IMR-90 (cell line): Measurements from ENCODE around the gene TBC1D22B. TPM values are rescaled to one million over a fixed set of nuclear protein-coding genes. Genes with fewer than 3 reads are reported as not detected.

Source experiments
- ATAC-seq: fragments of 200-7000 bp; cut with Tn5 transposase; 2 replicates; pipeline ENCODE4 v1.9.1; 2020; ENCODE audit warnings: low read depth, mild to moderate bottlenecking, moderate library complexity
- BruUV-seq: library from RNA; stranded (reverse); fragments of 400-500 nt; replicated peaks from 2 replicates; lab custom pipeline; 2021; lab: Mats Ljungman, UMichigan
- CTCF ChIA-PET: fragments of 300-600 bp; formaldehyde crosslinking; extraction: SDS; loops from one replicate; lab custom pipeline; 2021; ENCODE audit warnings: antibody characterized with exemption; lab: Yijun Ruan, JAX
- POLR2A ChIA-PET: fragments of 300-600 bp; sonication (Branson Sonifier 250); formaldehyde crosslinking; loops from one replicate; lab custom pipeline; 2022; ENCODE audit warnings: antibody characterized with exemption; ENCODE audit not compliant: unreplicated experiment; lab: Charles Lee
- DNase-seq: peaks from one replicate; pipeline ENCODE4 v3.0.0; 2013
- H2AFZ ChIP-seq: replicated peaks from 2 replicates; pipeline ENCODE3; 2013; ENCODE audit warnings: low read length, mild to moderate bottlenecking; ENCODE audit not compliant: poor library complexity
- H2AK5ac ChIP-seq: 2 replicates; pipeline ENCODE4 v1.6.1; 2013; ENCODE audit warnings: low read depth, low read length, inconsistent platforms
- H2AK9ac ChIP-seq: replicated peaks from 2 replicates; pipeline ENCODE3; 2013; ENCODE audit warnings: mild to moderate bottlenecking, low read depth, low read length, moderate library complexity; ENCODE audit not compliant: poor library complexity
- H2BK120ac ChIP-seq: 2 replicates; pipeline ENCODE4 v1.6.1; 2013; ENCODE audit warnings: low read depth, low read length, inconsistent platforms
- H2BK15ac ChIP-seq: 3 replicates; pipeline ENCODE4 v1.6.1; 2013; ENCODE audit warnings: low read depth, low read length, inconsistent platforms
- H2BK20ac ChIP-seq: 2 replicates; pipeline ENCODE4 v1.6.1; 2013; ENCODE audit warnings: low read depth, mild to moderate bottlenecking, inconsistent platforms, low read length, moderate library complexity
- H2BK5ac ChIP-seq: 2 replicates; pipeline ENCODE4 v1.6.1; 2013; ENCODE audit warnings: mild to moderate bottlenecking, low read depth, low read length, inconsistent platforms; ENCODE audit not compliant: poor library complexity, severe bottlenecking
- H3K14ac ChIP-seq: replicated peaks from 2 replicates; pipeline ENCODE4 v1.6.1; 2013; ENCODE audit warnings: low read depth, low read length, inconsistent platforms
- H3K18ac ChIP-seq: 2 replicates; pipeline ENCODE4 v1.6.1; 2013; ENCODE audit warnings: low read depth, low read length, control low read depth
- H3K23ac ChIP-seq: 2 replicates; pipeline ENCODE4 v1.6.1; 2013; ENCODE audit warnings: low read depth, low read length, inconsistent platforms
- H3K27ac ChIP-seq: 2 replicates; pipeline ENCODE4 v1.5.1; 2013; ENCODE audit warnings: mild to moderate bottlenecking, control low read depth, low read length; ENCODE audit not compliant: insufficient read depth
- H3K27me3 ChIP-seq: 2 replicates; pipeline ENCODE4 v1.6.1; 2013; ENCODE audit warnings: low read length; ENCODE audit not compliant: control insufficient read depth, insufficient read depth
- H3K36me3 ChIP-seq: 2 replicates; pipeline ENCODE4 v1.6.1; 2013; ENCODE audit warnings: low read length, mixed read lengths; ENCODE audit not compliant: control insufficient read depth, insufficient read depth
- H3K4ac ChIP-seq: 2 replicates; pipeline ENCODE4 v1.6.1; 2013; ENCODE audit warnings: low read depth, low read length, inconsistent platforms
- H3K4me1 ChIP-seq: 2 replicates; pipeline ENCODE4 v1.6.1; 2013; ENCODE audit warnings: low read length, mixed read lengths; ENCODE audit not compliant: control insufficient read depth, insufficient read depth
- H3K4me2 ChIP-seq: 2 replicates; pipeline ENCODE4 v1.6.1; 2013; ENCODE audit warnings: low read depth, mild to moderate bottlenecking, control low read depth, low read length, moderate library complexity
- H3K4me3 ChIP-seq: 2 replicates; pipeline ENCODE4 v1.5.1; 2013; ENCODE audit warnings: low read depth, mild to moderate bottlenecking, control low read depth, low read length, moderate library complexity; ENCODE audit not compliant: insufficient read depth
- H3K56ac ChIP-seq: 2 replicates; pipeline ENCODE4 v1.6.1; 2013; ENCODE audit warnings: low read length, inconsistent platforms; ENCODE audit not compliant: insufficient read depth; ENCODE audit errors: extremely low read depth
- H3K79me1 ChIP-seq, 2 experiments: 2 replicates each; pipeline ENCODE4 v1.6.1; 2013; ENCODE audit warnings: low read length in 2 of 2, inconsistent platforms in 1 of 2, low read depth in 1 of 2
- H3K9ac ChIP-seq: 2 replicates; pipeline ENCODE4 v1.6.1; 2013; ENCODE audit warnings: low read depth, low read length, control low read depth
- H3K9me1 ChIP-seq: 2 replicates; pipeline ENCODE4 v1.6.1; 2013; ENCODE audit warnings: low read length, inconsistent platforms; ENCODE audit not compliant: insufficient read depth
- H3K9me3 ChIP-seq: 2 replicates; pipeline ENCODE4 v1.6.1; 2013; ENCODE audit warnings: low read length; ENCODE audit not compliant: control insufficient read depth, insufficient read depth
- H4K20me1 ChIP-seq: 2 replicates; pipeline ENCODE4 v1.6.1; 2013; ENCODE audit warnings: low read length, inconsistent platforms; ENCODE audit not compliant: insufficient read depth
- H4K5ac ChIP-seq: 2 replicates; pipeline ENCODE4 v1.6.1; 2013; ENCODE audit warnings: mild to moderate bottlenecking, low read depth, low read length, control low read depth
- H4K8ac ChIP-seq, 2 experiments: 2 replicates each; pipeline ENCODE4 v1.6.1; 2013; ENCODE audit warnings: low read depth in 2 of 2, low read length in 2 of 2, control low read depth in 1 of 2, inconsistent platforms in 1 of 2
- H4K91ac ChIP-seq: 2 replicates; pipeline ENCODE4 v1.6.1; 2013; ENCODE audit warnings: low read depth, low read length, inconsistent platforms; ENCODE audit not compliant: insufficient read depth
- BHLHE40 ChIP-seq: fragments of 150-350 bp; IDR thresholded peaks from 2 replicates; pipeline ENCODE4 v1.6.1; 2016; ENCODE audit warnings: mild to moderate bottlenecking, low read depth, low read length
- CHD1 ChIP-seq: IDR thresholded peaks from 2 replicates; pipeline ENCODE4 v1.6.1; 2012; ENCODE audit warnings: low read depth, low read length, improper control_type of control experiment
- CTCF ChIP-seq: conservative IDR thresholded peaks from 2 replicates; pipeline ENCODE4 v1.5.1; 2012; ENCODE audit warnings: mild to moderate bottlenecking, low read depth, low read length, improper control_type of control experiment
- FOS ChIP-seq: fragments of 150-350 bp; IDR thresholded peaks from 2 replicates; pipeline ENCODE4 v1.6.1; 2016; ENCODE audit warnings: low read depth, low read length
- MAFK ChIP-seq: IDR thresholded peaks from 2 replicates; pipeline ENCODE4 v1.6.1; 2012; ENCODE audit warnings: low read depth, low read length, improper control_type of control experiment
- MAZ ChIP-seq: IDR thresholded peaks from 2 replicates; pipeline ENCODE4 v1.6.1; 2012; ENCODE audit warnings: low read depth, mild to moderate bottlenecking, low read length, improper control_type of control experiment, moderate library complexity, borderline replicate concordance
- MXI1 ChIP-seq: IDR thresholded peaks from 2 replicates; pipeline ENCODE4 v1.6.1; 2012; ENCODE audit warnings: low read depth, mild to moderate bottlenecking, low read length, moderate library complexity, borderline replicate concordance
- POLR2A ChIP-seq: IDR thresholded peaks from 2 replicates; pipeline ENCODE4 v1.6.1; 2012; ENCODE audit warnings: mild to moderate bottlenecking, low read depth, low read length
- RAD21 ChIP-seq: IDR thresholded peaks from 2 replicates; pipeline ENCODE4 v1.6.1; 2012; ENCODE audit warnings: low read length, improper control_type of control experiment
- RCOR1 ChIP-seq: IDR thresholded peaks from 2 replicates; pipeline ENCODE4 v1.6.1; 2012; ENCODE audit warnings: mild to moderate bottlenecking, low read length, improper control_type of control experiment; ENCODE audit not compliant: insufficient replicate concordance
- RFX5 ChIP-seq: IDR thresholded peaks from 2 replicates; pipeline ENCODE4 v1.8.0; 2012; ENCODE audit warnings: low read depth, mild to moderate bottlenecking, low read length, moderate library complexity
- SMC3 ChIP-seq: fragments of 150-350 bp; IDR thresholded peaks from 2 replicates; pipeline ENCODE4 v1.6.1; 2016; ENCODE audit warnings: low read depth, mild to moderate bottlenecking, antibody characterized with exemption, low read length, moderate library complexity
- WGBS, 2 experiments: methylation state at CpG; one replicate each; pipeline versions ENCODE4 v1.1.5 to v1.1.7; 2013; ENCODE audit warnings: missing lambda C conversion rate in 2 of 2; ENCODE audit not compliant: insufficient read length in 1 of 2; ENCODE audit errors: extremely low coverage in 2 of 2; 5-methylcytosine and 5-hydroxymethylcytosine counted together
- dilution Hi-C: fragments of 300-500 bp; cut with HindIII; formaldehyde crosslinking; loops from one replicate; pipeline ENCODE4 v1.14.3; 2018; ENCODE audit warnings: low sequenced_read_pairs; ENCODE audit not compliant: unreplicated experiment
- in situ Hi-C: fragments of 300-500 bp; cut with MboI; formaldehyde crosslinking; loops from 3 replicates; pipeline ENCODE4 v1.14.3; 2019; ENCODE audit warnings: low sequenced_read_pairs, inconsistent platforms, mixed read lengths
- intact Hi-C: fragments of 100-400 bp; cut with micrococcal nuclease; formaldehyde crosslinking; loops from 2 replicates; pipeline ENCODE4 v1.10.0; 2022
- polyA plus RNA-seq, 3 experiments: library from polyadenylated mRNA; depleted of rRNA; stranded (reverse); fragments of >200 nt; gene quantifications; 2 replicates each; pipeline ENCODE4 v1.2.3, GENCODE V29; 2012; ENCODE audit warnings: low replicate concordance in 1 of 3
- total RNA-seq: library from RNA; depleted of rRNA; stranded (reverse); fragments of >200 nt; gene quantifications from 2 replicates; pipeline ENCODE4 v1.2.3, GENCODE V29; 2012
- TF ChIP-seq, protein P1 (sequence below): fragments of 150-350 bp; IDR thresholded peaks from 2 replicates; pipeline ENCODE4 v1.6.1; 2017; ENCODE audit warnings: mild to moderate bottlenecking, antibody characterized with exemption, low read length, low read depth
- TF ChIP-seq, protein P2 (sequence below): fragments of 150-350 bp; IDR thresholded peaks from 2 replicates; pipeline ENCODE4 v1.6.1; 2016; ENCODE audit warnings: low read depth, mild to moderate bottlenecking, low read length, moderate library complexity, borderline replicate concordance

TBC1D22B gene
- total and polyA plus RNA-seq, 2 of the 4 experiments (the other 2 are of a cell fraction) = 6.6 to 7.5 TPM

DNA sequence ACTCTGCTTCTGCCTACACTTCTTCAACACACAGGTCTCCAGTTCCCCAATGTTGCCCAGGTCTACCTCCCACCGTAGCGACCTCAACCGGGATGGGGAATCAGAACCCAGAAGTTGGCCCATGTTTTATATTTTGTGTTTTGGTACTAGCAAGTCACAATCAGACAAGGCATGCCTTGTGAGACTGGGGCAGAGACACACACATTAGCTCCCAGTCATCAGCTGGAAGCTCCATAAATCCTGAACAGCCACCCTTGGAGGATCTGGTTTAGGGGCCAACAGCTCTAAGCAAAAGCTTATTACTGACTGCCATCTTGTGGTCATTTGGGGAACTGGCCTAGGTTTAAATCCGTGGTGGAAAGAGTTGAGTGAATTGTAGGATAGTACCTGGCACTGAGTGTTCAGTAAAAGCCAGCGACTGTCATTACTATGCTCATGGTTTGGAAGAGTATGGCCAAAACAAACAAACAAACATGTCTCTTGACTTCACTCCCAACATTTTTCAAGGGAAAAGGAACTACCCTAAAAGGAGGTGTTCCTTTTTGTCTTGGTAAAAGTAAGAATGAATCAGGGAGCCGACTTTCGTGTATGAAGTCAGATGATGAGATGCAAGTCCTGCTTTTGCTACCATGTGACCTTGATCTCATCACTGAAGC, 47.1 kb upstream of the TBC1D22B start:
- Histone ChIP-seq H3K56ac (no peak overlapping the region), H4K20me1 (0 out of 2 replicates have a peak, but pooled peaks cover 4% of the 10 kb centered on the region), H4K5ac (no peak overlapping the region), H3K4ac (peak overlapping the region; percentile 72), H3K9me3 (no peaks in the 10 kb centered on the region), H2AFZ (peak overlapping the region; percentile 56), H3K14ac (no peak overlapping the region), H2AK9ac (peak overlapping the region; percentile 15), H2BK5ac (no peak overlapping the region), H2BK20ac (peak overlapping the region; percentile 85), H3K18ac (no peak overlapping the region), H3K4me1 (no peaks in the 10 kb centered on the region), H2AK5ac (peak overlapping the region; percentile 69; the same call in 1 of the 2 replicates), H3K4me3 (no peak overlapping the region), H3K27me3 (no peaks in the 10 kb centered on the region), H3K27ac (no peak overlapping the region), H4K91ac (0 out of 2 replicates have a peak overlapping the region, but pooled peaks have one; percentile 7), H3K4me2 (no peak overlapping the region), H3K9me1 (no peaks in the 10 kb centered on the region), H2BK15ac (peak overlapping the region; percentile 17; the same call in 1 of the 3 replicates), H2BK120ac (peak overlapping the region; percentile 22; the same call in 1 of the 2 replicates), H4K8ac (peak overlapping the region in 1 of 2 experiments; percentile 60; a peak in 1 of 4 replicates), H3K9ac (no peak overlapping the region), H3K79me1 (no peaks in the 10 kb centered on the region), H3K36me3 (no peaks in the 10 kb centered on the region), H3K23ac (no peak overlapping the region)
- in situ Hi-C loops (loop anchor here (5.0 to 10.0 kb wide), 3 partner anchors 188 to 443 kb away; partner anchors contain the start of gene C6orf89), dilution Hi-C loops (no loop called here), intact Hi-C loops (loop anchor here (1.0 to 5.0 kb wide), 6 partner anchors 38 to 443 kb away; partner anchors contain the start of gene C6orf89)
- ChIA-PET POLR2A (interaction anchor here (0.6 kb wide), 1 partner anchor 189 kb away, joined by 3 read pairs; no protein-coding TSS in a partner anchor), CTCF (interaction anchor here (0.6 to 3.4 kb wide), 18 partner anchors 10 to 444 kb away, joined by 3 to 30 read pairs (median 4); partner anchors contain the start of gene C6orf89)
- WGBS, 2 experiments = 100% methylated on average over 1 of the region's 7 CpGs; no CpG with 5 or more reads in 1 of the 2 experiments
- no TSS peak for BruUV-seq
- DNase-seq (peak; percentile 85), ATAC-seq (peak; percentile 89)
- no peak for TF ChIP-seq MAZ
- TF ChIP-seq CHD1 = no peak
- TF ChIP-seq RCOR1 = no peak
- TF ChIP-seq POLR2A = peak; percentile 72
- no peak for TF ChIP-seq RFX5
- TF ChIP-seq CTCF = peak; percentile 98
- TF ChIP-seq FOS = no peak
- TF ChIP-seq RAD21 = peak; percentile 99
- TF ChIP-seq BHLHE40 = no peak
- no peak for TF ChIP-seq MAFK
- peak; percentile 98 for TF ChIP-seq SMC3
- TF ChIP-seq, protein P1, sequence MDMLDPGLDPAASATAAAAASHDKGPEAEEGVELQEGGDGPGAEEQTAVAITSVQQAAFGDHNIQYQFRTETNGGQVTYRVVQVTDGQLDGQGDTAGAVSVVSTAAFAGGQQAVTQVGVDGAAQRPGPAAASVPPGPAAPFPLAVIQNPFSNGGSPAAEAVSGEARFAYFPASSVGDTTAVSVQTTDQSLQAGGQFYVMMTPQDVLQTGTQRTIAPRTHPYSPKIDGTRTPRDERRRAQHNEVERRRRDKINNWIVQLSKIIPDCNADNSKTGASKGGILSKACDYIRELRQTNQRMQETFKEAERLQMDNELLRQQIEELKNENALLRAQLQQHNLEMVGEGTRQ = no peak
- TF ChIP-seq, protein P2, sequence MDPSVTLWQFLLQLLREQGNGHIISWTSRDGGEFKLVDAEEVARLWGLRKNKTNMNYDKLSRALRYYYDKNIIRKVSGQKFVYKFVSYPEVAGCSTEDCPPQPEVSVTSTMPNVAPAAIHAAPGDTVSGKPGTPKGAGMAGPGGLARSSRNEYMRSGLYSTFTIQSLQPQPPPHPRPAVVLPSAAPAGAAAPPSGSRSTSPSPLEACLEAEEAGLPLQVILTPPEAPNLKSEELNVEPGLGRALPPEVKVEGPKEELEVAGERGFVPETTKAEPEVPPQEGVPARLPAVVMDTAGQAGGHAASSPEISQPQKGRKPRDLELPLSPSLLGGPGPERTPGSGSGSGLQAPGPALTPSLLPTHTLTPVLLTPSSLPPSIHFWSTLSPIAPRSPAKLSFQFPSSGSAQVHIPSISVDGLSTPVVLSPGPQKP = no peak
- TF ChIP-seq MXI1 = no peak
